Activated T-cell treated with anti-CD3 and anti-CD28 coated beads for 48 hours (primary cell): ENCODE data around the gene COQ2.
"Not testable (repeated sequence)": the region's sequence is repeated elsewhere in the genome, so short reads cannot be mapped to it uniquely, and the experiment has no call there.

ENCODE experiments used
- DNase-seq: peaks from one replicate; pipeline ENCODE4 v3.0.0-alpha.2; 2020; ENCODE audit warnings: low read depth

Gene COQ2

GRCh38 chr4:83283181-83283580, 1.4 kb downstream of the COQ2 start:
- no peak for DNase-seq

GRCh38 chr4:83282049-83282535, 2.5 kb downstream of the COQ2 start:
- DNase-seq = peak; percentile 12

GRCh38 chr4:83281307-83281706, 3.3 kb downstream of the COQ2 start:
- no peak for DNase-seq

GRCh38 chr4:83276299-83277040, 8.1 kb downstream of the COQ2 start:
- DNase-seq = no peak

GRCh38 chr4:83273926-83274325, 10.7 kb downstream of the COQ2 start:
- DNase-seq = not testable (repeated sequence)

- DNase-seq = no peak
Measured at GRCh38 chr4:83272900-83273299, 11.7 kb downstream of the COQ2 start.

- no peak for DNase-seq
Measured at GRCh38 chr4:83269256-83269655, 15.3 kb downstream of the COQ2 start.

- DNase-seq = no peak
Measured at GRCh38 chr4:83268491-83268890, 16.1 kb downstream of the COQ2 start.

- no peak for DNase-seq
Measured at GRCh38 chr4:83267830-83268475, 16.6 kb downstream of the COQ2 start.

- DNase-seq = no peak
Measured at GRCh38 chr4:83267121-83267829, 17.3 kb downstream of the COQ2 start.

GRCh38 chr4:83266689-83267088, 17.9 kb downstream of the COQ2 start:
- no peak for DNase-seq

GRCh38 chr4:83263106-83263505, 21.5 kb downstream of the COQ2 start:
- DNase-seq = no peak

GRCh38 chr4:83262682-83263081, 21.9 kb downstream of the COQ2 start:
- DNase-seq = no peak

GRCh38 chr4:83261307-83261706, 23.3 kb downstream of the COQ2 start:
- DNase-seq = no peak

GRCh38 chr4:83259586-83259985, 25.0 kb downstream of the COQ2 start:
- no peak for DNase-seq

GRCh38 chr4:83258461-83258860, 26.1 kb downstream of the COQ2 start:
- no peak for DNase-seq

GRCh38 chr4:83257811-83258210, 26.8 kb downstream of the COQ2 start:
- no peak for DNase-seq

GRCh38 chr4:83255584-83255983, 29.0 kb downstream of the COQ2 start:
- no peak for DNase-seq

GRCh38 chr4:83252782-83253405, 31.7 kb downstream of the COQ2 start:
- peak; percentile 58 for DNase-seq

- DNase-seq = no peak
Measured at GRCh38 chr4:83251447-83251830, 33.2 kb downstream of the COQ2 start.

GRCh38 chr4:83250687-83251446, 33.7 kb downstream of the COQ2 start:
- no peak for DNase-seq

GRCh38 chr4:83248486-83248885, 36.1 kb downstream of the COQ2 start:
- no peak for DNase-seq
